GM18873 (cell line): Measurements from ENCODE around the gene OR2B2.

ENCODE experiments used
- ATAC-seq: cut with Tn5 transposase; IDR thresholded peaks from one replicate; pipeline ENCODE4 v1.9.1; 2021; ENCODE audit warnings: mild to moderate bottlenecking, moderate library complexity, moderate number of reproducible peaks; ENCODE audit not compliant: unreplicated experiment, low FRiP score

The OR2B2 gene

GRCh38 chr6:27868311-27868710 is 43.9 kb downstream of the OR2B2 start:
- no peak for ATAC-seq

- no peak for ATAC-seq
Measured at GRCh38 chr6:27867945-27868300, 44.3 kb downstream of the OR2B2 start.

GRCh38 chr6:27867051-27867944 is 44.9 kb downstream of the OR2B2 start:
- ATAC-seq, result no peak

- no peak for ATAC-seq
Measured at GRCh38 chr6:27866357-27867050, 45.7 kb downstream of the OR2B2 start.

DNA sequence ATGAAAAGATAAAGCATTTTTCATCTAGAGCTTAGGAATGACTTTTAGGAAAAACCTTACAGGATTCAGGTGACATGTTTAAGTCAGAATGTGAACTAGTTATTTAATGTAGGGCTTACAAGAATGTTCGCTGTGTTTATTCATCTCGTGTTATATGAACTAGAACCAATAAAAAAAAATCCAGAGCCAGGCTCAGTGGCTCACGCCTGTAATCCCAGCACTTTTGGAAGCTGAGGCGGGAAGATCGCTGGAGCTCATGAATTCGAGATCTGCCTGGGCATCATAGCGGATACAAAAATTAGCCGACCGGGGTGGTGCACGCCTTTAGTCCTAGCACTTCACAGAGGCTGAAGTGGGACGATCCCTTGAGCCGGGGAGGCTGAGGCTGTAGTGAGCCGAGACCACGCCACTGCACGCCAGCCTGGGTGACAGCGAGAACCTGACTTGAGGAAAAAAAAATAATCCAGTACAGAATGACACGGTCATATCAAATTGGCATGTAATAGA is 46.3 kb downstream of the OR2B2 start:
- ATAC-seq, result no peak

- peak; percentile 72 for ATAC-seq
Measured at GRCh38 chr6:27864906-27865849, 47.0 kb downstream of the OR2B2 start.

DNA sequence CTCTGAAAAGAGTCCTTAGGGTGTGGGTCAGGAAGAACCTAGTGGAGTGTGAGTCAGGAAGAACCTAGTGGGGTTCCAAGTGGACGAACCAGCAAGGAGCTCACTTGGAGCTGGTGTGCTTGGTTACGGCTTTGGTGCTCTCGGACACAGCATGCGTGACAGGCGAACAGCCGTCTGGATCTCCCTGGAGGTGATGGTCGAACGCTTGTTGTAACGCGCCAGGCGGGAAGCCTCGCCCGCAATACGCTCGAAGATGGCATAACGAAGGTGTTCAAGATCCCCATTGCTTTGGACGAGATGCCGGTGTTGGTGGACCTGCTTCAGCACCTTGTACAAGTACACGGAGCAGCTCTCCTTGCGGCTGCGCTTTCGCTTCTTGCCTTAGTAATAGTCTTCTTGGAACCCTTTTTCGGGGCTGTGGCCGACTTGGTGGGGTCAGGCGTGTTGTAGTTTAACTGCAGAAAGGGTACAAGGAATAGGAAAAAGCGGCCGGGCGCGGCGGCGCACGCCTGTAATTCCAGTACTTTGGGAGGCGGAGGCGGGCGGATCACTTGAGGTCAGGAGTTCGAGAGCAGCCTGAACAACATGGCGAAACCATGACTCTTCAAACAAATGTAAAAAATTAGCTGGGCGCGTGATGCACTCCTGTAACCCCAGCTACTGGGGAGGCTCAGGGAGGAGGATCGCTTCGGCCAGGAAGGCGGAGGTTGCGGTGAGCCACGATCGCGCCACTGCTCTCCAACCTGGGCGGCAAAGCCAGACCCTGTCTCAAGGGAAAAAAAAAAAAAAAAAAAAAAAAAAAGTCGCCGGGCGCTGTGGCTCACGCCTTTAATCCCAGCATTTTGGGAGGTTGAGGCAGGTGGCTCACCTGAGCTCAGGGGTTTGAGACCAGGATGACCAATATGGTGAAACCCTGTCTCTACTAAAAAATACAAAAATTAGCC is 48.0 kb downstream of the OR2B2 start:
- ATAC-seq, result no peak

- no peak for ATAC-seq
Measured at GRCh38 chr6:27862396-27863066, 49.7 kb downstream of the OR2B2 start.

GRCh38 chr6:27861861-27862260 is 50.3 kb downstream of the OR2B2 start:
- no peak for ATAC-seq

DNA sequence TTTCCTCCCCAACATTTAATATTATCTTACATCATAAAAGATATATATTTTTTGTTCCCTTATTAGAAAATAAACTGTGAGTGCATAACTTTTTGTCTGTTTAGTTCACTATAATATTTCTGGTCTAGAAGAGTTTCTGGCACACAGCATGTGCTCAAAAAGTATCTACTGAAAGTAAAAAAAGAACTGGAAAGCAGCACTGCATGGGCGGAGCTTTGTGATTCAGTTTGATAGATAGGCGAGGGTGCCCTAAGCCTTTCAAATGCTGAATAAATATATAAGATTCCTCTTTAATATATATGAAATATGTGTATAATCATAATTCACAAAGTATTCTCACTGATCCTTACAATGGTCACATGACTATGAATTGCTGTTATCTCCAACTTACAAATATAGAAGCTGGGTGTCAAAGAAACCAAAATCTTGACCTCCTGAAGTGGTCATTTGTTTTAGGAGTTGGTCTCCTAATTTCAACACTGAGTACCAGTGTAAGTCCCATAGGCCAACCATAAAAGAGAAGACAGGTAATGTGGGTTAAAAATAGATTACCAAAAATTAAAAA is 50.8 kb downstream of the OR2B2 start:
- ATAC-seq, result no peak
